ENCODE results near the gene RCOR1. TPM values are rescaled to one million over a fixed set of nuclear protein-coding genes. Genes with fewer than 3 reads are reported as not detected.

Gene RCOR1
- total and polyA plus RNA-seq, 5 donors from 2014 or later = 0.40 to 28.1 (median 0.51) TPM

GRCh38 chr14:102645746-102646440, 53.4 kb downstream of the RCOR1 start:
- no peaks in the 10 kb centered on the region for H3K27me3 ChIP-seq (ENCODE audit: control insufficient read depth, insufficient read depth, low read length)
- Mint-ChIP-seq H3K27ac (peak overlapping the region in 1 of 3 donors; percentile 65), H3K27me3 (no peaks in the 10 kb centered on the region), H3K9me3 (peaks cover 0 to 1% (median 0%) of the 10 kb centered on the region in 7 donors), H3K36me3 (peaks cover 3% of the 10 kb centered on the region), H3K4me3 (no peak overlapping the region), H3K4me1 (peaks cover 46 to 63% (median 51%) of the 10 kb centered on the region in 4 donors)
- H3K9me3 ChIP-seq (ENCODE audit: control insufficient read depth in 2 of 2, low read length in 2 of 2) = no peaks in the 10 kb centered on the region
- no peaks in the 10 kb centered on the region for H3K36me3 ChIP-seq (ENCODE audit: control insufficient read depth, insufficient read depth, low read length)
- no peak for DNase-seq
- H3K4me1 ChIP-seq (ENCODE audit: control insufficient read depth, insufficient read depth, low read length, poor library complexity, severe bottlenecking) = peaks cover 8% of the 10 kb centered on the region
- no peak overlapping the region for H3K27ac ChIP-seq (ENCODE audit: insufficient read depth, low read length, poor library complexity, severe bottlenecking)
- ATAC-seq (ENCODE audit: low read depth in 2 of 2) = no peak
- no peak overlapping the region for H3K4me3 ChIP-seq (ENCODE audit: low read depth, low read length)

- Histone ChIP-seq H3K4me1 (ENCODE audit: control insufficient read depth, insufficient read depth, low read length, poor library complexity, severe bottlenecking) (peaks cover 8% of the 10 kb centered on the region), H3K27ac (ENCODE audit: insufficient read depth, low read length, poor library complexity, severe bottlenecking) (no peak overlapping the region), H3K9me3 (ENCODE audit: control insufficient read depth in 2 of 2, low read length in 2 of 2) (no peaks in the 10 kb centered on the region), H3K27me3 (ENCODE audit: control insufficient read depth, insufficient read depth, low read length) (no peaks in the 10 kb centered on the region), H3K36me3 (ENCODE audit: control insufficient read depth, insufficient read depth, low read length) (no peaks in the 10 kb centered on the region), H3K4me3 (ENCODE audit: low read depth, low read length) (no peak overlapping the region)
- peaks cover 3% of the 10 kb centered on the region for H3K36me3 Mint-ChIP-seq
- DNase-seq (no peak), ATAC-seq (ENCODE audit: low read depth in 2 of 2) (no peak)
- peak overlapping the region in 1 of 3 donors; percentile 10 for H3K27ac Mint-ChIP-seq
- H3K4me3 Mint-ChIP-seq = no peak overlapping the region
- no peaks in the 10 kb centered on the region for H3K27me3 Mint-ChIP-seq
- H3K9me3 Mint-ChIP-seq = peaks cover 0 to 1% (median 0%) of the 10 kb centered on the region in 7 donors
- H3K4me1 Mint-ChIP-seq = peaks cover 46 to 64% (median 50%) of the 10 kb centered on the region in 4 donors
Measured at GRCh38 chr14:102646615-102647014, 54.2 kb downstream of the RCOR1 start.

- H3K9me3 ChIP-seq (ENCODE audit: control insufficient read depth in 2 of 2, low read length in 2 of 2) = no peaks in the 10 kb centered on the region
- Mint-ChIP-seq H3K4me1 (peaks cover 19 to 38% (median 30%) of the 10 kb centered on the region in 4 donors), H3K27ac (no peak overlapping the region)
Measured at GRCh38 chr14:102652194-102652593, 59.7 kb downstream of the RCOR1 start.

GRCh38 chr14:102654298-102654697, 61.8 kb downstream of the RCOR1 start:
- Histone ChIP-seq H3K27me3 (ENCODE audit: control insufficient read depth, insufficient read depth, low read length) (no peaks in the 10 kb centered on the region), H3K27ac (ENCODE audit: insufficient read depth, low read length, poor library complexity, severe bottlenecking) (no peak overlapping the region), H3K36me3 (ENCODE audit: control insufficient read depth, insufficient read depth, low read length) (no peaks in the 10 kb centered on the region), H3K4me3 (ENCODE audit: low read depth, low read length) (no peak overlapping the region), H3K4me1 (ENCODE audit: control insufficient read depth, insufficient read depth, low read length, poor library complexity, severe bottlenecking) (no peaks in the 10 kb centered on the region), H3K9me3 (ENCODE audit: control insufficient read depth in 2 of 2, low read length in 2 of 2) (no peaks in the 10 kb centered on the region)
- Mint-ChIP-seq H3K4me1 (peaks cover 15 to 42% (median 29%) of the 10 kb centered on the region in 4 donors), H3K27me3 (no peaks in the 10 kb centered on the region), H3K36me3 (peaks cover 5% of the 10 kb centered on the region), H3K27ac (peak overlapping the region in 1 of 3 donors; percentile 72), H3K9me3 (peaks cover 0 to 5% (median 0%) of the 10 kb centered on the region in 7 donors), H3K4me3 (no peak overlapping the region)
- ATAC-seq (ENCODE audit: low read depth in 2 of 2) = no peak
- peak in 1 of 3 donors; percentile 6 for DNase-seq

More at GRCh38 chr14:102652194-102652593, 59.7 kb downstream of the RCOR1 start:
- Mint-ChIP-seq H3K4me3 (no peak overlapping the region), H3K27me3 (no peaks in the 10 kb centered on the region), H3K36me3 (peaks cover 5% of the 10 kb centered on the region), H3K9me3 (peaks cover 0 to 5% (median 0%) of the 10 kb centered on the region in 7 donors)
- Histone ChIP-seq H3K36me3 (ENCODE audit: control insufficient read depth, insufficient read depth, low read length) (no peaks in the 10 kb centered on the region), H3K27me3 (ENCODE audit: control insufficient read depth, insufficient read depth, low read length) (no peaks in the 10 kb centered on the region), H3K4me3 (ENCODE audit: low read depth, low read length) (no peak overlapping the region), H3K4me1 (ENCODE audit: control insufficient read depth, insufficient read depth, low read length, poor library complexity, severe bottlenecking) (no peaks in the 10 kb centered on the region), H3K27ac (ENCODE audit: insufficient read depth, low read length, poor library complexity, severe bottlenecking) (no peak overlapping the region)
- no peak for DNase-seq
- no peak for ATAC-seq (ENCODE audit: low read depth in 2 of 2)

- Mint-ChIP-seq H3K4me3 (no peak overlapping the region), H3K27ac (no peak overlapping the region), H3K4me1 (peaks cover 20 to 49% (median 34%) of the 10 kb centered on the region in 4 donors), H3K27me3 (no peaks in the 10 kb centered on the region), H3K9me3 (peaks cover 0 to 5% (median 0%) of the 10 kb centered on the region in 7 donors), H3K36me3 (peaks cover 5% of the 10 kb centered on the region)
- no peak overlapping the region for H3K27ac ChIP-seq (ENCODE audit: insufficient read depth, low read length, poor library complexity, severe bottlenecking)
- H3K9me3 ChIP-seq (ENCODE audit: control insufficient read depth in 2 of 2, low read length in 2 of 2) = no peaks in the 10 kb centered on the region
- no peaks in the 10 kb centered on the region for H3K36me3 ChIP-seq (ENCODE audit: control insufficient read depth, insufficient read depth, low read length)
- no peaks in the 10 kb centered on the region for H3K4me1 ChIP-seq (ENCODE audit: control insufficient read depth, insufficient read depth, low read length, poor library complexity, severe bottlenecking)
- no peaks in the 10 kb centered on the region for H3K27me3 ChIP-seq (ENCODE audit: control insufficient read depth, insufficient read depth, low read length)
- H3K4me3 ChIP-seq (ENCODE audit: low read depth, low read length) = no peak overlapping the region
- ATAC-seq (ENCODE audit: low read depth in 2 of 2) (no peak), DNase-seq (no peak)
Measured at GRCh38 chr14:102655137-102655536, 62.7 kb downstream of the RCOR1 start.

GRCh38 chr14:102659797-102660196, 67.3 kb downstream of the RCOR1 start:
- no peak overlapping the region for H3K4me3 ChIP-seq (ENCODE audit: low read depth, low read length)
- no peaks in the 10 kb centered on the region for H3K36me3 Mint-ChIP-seq
- H3K27me3 Mint-ChIP-seq = no peaks in the 10 kb centered on the region
- DNase-seq = no peak
- no peaks in the 10 kb centered on the region for H3K4me1 ChIP-seq (ENCODE audit: control insufficient read depth, insufficient read depth, low read length, poor library complexity, severe bottlenecking)
- no peak overlapping the region for H3K27ac ChIP-seq (ENCODE audit: insufficient read depth, low read length, poor library complexity, severe bottlenecking)
- no peak overlapping the region for H3K4me3 Mint-ChIP-seq
- H3K27me3 ChIP-seq (ENCODE audit: control insufficient read depth, insufficient read depth, low read length) = no peaks in the 10 kb centered on the region
- H3K27ac Mint-ChIP-seq = no peak overlapping the region
- no peak for ATAC-seq (ENCODE audit: low read depth in 2 of 2)
- H3K9me3 ChIP-seq (ENCODE audit: control insufficient read depth in 2 of 2, low read length in 2 of 2) = no peaks in the 10 kb centered on the region
- peaks cover 24 to 53% (median 33%) of the 10 kb centered on the region in 4 donors for H3K4me1 Mint-ChIP-seq
- no peaks in the 10 kb centered on the region for H3K9me3 Mint-ChIP-seq
- peaks cover 3% of the 10 kb centered on the region for H3K36me3 ChIP-seq (ENCODE audit: control insufficient read depth, insufficient read depth, low read length)

- Histone ChIP-seq H3K36me3 (ENCODE audit: control insufficient read depth, insufficient read depth, low read length) (peaks cover 3% of the 10 kb centered on the region), H3K27ac (ENCODE audit: insufficient read depth, low read length, poor library complexity, severe bottlenecking) (no peak overlapping the region), H3K4me3 (ENCODE audit: low read depth, low read length) (no peak overlapping the region), H3K9me3 (ENCODE audit: control insufficient read depth in 2 of 2, low read length in 2 of 2) (no peaks in the 10 kb centered on the region), H3K27me3 (ENCODE audit: control insufficient read depth, insufficient read depth, low read length) (no peaks in the 10 kb centered on the region), H3K4me1 (ENCODE audit: control insufficient read depth, insufficient read depth, low read length, poor library complexity, severe bottlenecking) (no peaks in the 10 kb centered on the region)
- H3K36me3 Mint-ChIP-seq = no peaks in the 10 kb centered on the region
- peak overlapping the region in 1 of 3 donors; percentile 68 for H3K27ac Mint-ChIP-seq
- peaks cover 23 to 55% (median 33%) of the 10 kb centered on the region in 4 donors for H3K4me1 Mint-ChIP-seq
- no peak overlapping the region for H3K4me3 Mint-ChIP-seq
- H3K27me3 Mint-ChIP-seq = no peaks in the 10 kb centered on the region
- DNase-seq = no peak
- no peak for ATAC-seq (ENCODE audit: low read depth in 2 of 2)
- no peaks in the 10 kb centered on the region for H3K9me3 Mint-ChIP-seq
Measured at GRCh38 chr14:102661614-102662013, 69.2 kb downstream of the RCOR1 start.
